NCI-H2107 treated with DMSO at 0.1 percent for 48 hours (cell line): ENCODE results near the gene PNKP.

Source experiments
- DNase-seq: peaks from one replicate; lab custom pipeline; 2025; ENCODE audit not compliant: unreplicated experiment; lab: John Stamatoyannopoulos, UW

The PNKP gene

DNA sequence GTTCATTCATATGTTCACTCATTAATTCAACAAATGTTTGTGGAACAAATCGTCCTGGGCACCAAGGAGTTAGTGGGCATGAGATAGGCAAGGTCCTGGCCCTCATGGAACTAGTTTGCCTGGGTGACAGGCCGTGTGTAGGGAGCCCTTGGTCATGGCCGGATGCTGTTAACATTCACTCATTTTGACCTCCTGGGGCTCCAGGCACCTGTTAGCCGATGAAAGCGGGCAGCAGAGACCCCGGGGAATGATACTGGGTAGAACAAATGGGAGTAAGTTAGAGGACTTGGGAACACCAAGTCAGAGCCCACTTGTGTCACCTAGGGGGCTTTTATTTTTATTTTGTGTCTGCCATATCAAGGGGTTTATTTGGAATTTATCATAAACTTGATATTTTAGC, 42.7 kb downstream of the PNKP start:
- no peak for DNase-seq

DNA sequence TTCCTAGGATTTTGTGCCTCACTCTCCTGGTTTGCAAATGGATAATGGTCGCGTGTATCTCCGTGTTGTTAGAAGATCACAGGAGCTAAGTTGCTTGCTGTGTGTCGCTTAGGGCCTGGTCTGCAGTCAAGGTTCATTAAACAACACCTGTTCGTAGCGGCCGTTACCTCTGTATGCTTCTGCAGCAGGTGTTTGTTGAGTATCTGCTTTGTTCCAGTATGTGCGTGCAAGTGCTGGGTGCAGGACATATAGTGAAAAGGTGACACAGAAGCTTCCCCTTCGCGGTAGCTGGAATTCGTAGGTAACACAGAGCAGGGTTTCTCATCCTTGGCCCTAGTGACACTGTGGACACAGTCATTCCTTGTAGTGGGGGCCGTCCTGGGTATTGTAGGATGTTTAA, 43.9 kb downstream of the PNKP start:
- DNase-seq = peak; percentile 97

DNA sequence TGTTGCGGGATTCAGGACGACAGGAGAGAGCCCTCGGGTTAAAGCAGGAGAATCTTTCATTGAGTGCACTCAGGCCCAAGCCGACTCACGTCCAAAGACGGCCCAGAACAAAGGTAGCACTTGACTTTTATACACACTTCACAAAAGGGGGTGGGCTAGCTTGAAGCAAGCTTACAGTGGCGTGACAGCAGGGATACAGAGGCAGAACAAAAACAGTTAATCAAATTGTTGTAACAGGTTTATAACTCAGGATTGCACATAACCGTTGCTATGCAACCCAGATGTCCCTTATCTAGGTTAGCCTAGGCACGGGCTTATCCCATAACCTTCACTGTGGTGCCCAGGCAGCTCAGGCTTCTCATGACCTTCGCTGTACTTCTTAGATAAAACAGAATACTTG, 47.3 kb downstream of the PNKP start:
- peak; percentile 25 for DNase-seq

DNA sequence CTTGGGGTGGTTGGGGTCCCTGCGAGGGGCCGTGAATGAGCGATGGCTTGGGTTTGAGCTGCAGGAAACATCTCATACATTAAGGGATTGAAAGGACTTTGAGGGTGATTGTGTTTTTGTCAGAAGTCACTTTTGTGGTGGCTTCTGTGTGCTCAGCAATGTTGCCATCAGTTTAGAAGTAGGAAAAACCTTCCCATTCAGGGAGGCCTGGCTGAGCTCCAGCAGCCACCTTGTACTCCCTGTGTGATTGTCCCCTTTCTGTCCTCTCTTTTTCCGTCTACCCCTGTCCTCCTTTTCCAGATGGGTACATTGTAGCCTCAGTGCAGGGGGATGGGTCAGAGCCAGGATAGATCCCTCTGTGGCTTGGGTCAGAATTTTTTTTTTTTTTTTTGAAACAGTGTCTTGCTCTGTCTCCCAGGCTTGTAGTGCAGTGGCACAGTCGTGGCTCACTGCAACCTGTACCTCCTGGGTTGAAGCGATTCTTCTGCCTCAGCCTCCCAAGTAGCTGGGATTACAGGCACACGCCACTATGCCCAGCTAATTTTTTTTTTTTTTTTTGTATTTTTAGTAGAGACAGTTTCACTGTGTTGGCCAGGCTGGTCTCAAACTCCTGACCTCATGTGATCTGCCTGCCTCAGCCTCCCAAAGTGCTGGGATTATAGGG, 47.8 kb downstream of the PNKP start:
- peak; percentile 19 for DNase-seq

DNA sequence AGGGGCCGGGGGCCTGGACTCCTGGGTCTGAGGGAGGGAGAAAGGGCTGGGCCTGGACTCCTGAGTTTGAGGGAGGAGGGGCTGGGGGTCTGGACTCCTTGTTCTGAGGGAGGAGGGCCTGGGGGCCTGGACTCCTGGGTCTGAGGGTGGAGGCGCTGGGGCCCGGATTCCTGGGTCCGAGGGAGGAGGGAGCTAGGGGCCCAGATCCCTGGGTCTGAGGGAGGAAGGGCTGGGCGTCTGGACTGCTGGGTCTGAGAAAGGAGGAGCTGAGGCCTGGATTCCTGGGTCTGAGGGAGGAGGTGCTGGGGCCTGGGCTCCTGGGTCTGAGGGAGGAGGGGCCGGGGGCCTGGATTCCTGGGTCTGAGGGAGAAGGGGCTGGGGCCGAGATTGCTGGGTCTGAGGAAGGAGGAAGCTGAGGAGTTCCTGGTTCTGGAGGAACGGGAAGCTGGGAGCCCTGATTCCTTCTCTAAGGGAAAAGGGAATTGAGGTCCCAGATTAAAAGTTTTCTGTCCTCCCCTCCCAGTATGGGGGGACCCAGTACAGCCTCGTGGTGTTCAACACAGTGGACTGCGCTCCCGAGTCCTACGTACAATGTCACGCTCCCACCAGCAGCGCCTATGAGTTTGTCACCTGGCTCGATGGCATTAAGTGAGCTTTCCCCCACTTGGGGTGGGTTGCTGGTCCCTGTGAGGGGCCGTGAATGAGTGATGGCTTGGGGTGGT, 48.6 kb downstream of the PNKP start:
- no peak for DNase-seq

DNA sequence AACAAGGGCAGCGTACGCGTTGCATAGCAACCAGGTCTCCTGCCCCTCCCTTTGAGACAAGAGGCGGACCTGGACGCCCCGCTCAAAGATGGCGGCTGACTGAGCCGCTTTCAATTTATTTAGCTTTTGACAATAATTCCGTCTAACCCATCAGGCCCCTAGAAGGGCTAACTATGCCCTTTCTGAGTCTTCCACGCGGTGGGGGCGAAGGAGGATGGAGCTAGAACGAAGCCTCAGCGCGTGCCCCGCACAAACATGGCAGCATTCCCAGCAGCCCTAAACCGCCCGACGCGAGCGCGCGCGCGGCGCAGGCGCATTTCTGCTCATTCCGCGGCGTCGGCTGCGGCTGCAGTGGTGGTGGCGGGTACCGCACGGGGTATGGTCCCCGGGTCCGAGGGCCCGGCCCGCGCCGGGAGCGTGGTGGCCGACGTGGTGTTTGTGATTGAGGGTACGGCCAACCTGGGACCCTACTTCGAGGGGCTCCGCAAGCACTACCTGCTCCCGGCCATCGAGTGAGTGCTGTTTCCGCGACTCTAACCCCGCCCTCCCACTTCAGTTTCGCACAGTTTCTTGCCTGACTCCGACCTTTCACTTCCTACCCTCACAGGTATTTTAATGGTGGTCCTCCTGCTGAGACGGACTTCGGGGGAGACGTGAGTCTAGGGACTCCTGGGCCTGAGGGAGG, 49.3 kb downstream of the PNKP start, which contains the start of gene MED25:
TSS of gene MED25 (plus strand) at position 326 of the 685 bp plus-strand sequence. CDS start at position 379, 53 bp downstream.
- DNase-seq = peak; percentile 84

DNA sequence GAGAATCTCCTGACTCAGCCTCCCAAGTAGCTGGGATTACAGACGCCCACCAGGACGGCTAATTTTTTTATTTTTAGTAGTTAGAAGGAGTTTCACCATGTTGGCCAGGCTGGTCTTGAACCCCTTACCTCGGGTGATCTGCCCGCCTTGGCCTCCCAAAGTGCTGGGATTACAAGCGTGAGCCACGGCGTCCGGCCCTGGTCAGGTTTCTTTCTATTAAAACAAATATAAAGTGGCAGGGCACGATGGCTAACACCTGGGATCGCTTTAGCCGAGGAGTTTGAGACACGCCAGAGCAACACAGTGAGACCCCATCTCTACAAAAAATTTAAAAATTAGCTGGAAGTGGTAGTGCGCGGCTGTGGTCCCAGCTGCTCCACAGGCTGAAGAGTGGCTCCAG, 50.8 kb downstream of the PNKP start:
- DNase-seq = no peak

DNA sequence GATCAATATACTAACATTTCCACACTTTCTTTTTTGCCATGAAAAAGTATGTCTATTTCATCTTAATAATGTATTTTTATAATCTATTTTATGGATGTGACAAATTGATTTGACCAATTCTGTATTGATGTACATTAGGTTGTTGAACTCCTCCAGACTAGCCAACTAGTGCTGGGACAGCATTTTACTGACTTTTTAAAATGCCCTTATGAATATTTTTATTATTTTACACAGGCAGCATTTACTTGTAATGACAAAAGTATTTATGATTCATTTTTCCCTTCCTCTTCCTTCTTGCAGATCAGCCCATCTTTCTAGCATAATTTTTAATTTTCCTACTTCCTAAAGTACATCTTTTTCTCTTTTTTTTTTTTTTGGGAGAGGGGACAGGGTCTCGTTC, 53.4 kb downstream of the PNKP start:
- DNase-seq = no peak

DNA sequence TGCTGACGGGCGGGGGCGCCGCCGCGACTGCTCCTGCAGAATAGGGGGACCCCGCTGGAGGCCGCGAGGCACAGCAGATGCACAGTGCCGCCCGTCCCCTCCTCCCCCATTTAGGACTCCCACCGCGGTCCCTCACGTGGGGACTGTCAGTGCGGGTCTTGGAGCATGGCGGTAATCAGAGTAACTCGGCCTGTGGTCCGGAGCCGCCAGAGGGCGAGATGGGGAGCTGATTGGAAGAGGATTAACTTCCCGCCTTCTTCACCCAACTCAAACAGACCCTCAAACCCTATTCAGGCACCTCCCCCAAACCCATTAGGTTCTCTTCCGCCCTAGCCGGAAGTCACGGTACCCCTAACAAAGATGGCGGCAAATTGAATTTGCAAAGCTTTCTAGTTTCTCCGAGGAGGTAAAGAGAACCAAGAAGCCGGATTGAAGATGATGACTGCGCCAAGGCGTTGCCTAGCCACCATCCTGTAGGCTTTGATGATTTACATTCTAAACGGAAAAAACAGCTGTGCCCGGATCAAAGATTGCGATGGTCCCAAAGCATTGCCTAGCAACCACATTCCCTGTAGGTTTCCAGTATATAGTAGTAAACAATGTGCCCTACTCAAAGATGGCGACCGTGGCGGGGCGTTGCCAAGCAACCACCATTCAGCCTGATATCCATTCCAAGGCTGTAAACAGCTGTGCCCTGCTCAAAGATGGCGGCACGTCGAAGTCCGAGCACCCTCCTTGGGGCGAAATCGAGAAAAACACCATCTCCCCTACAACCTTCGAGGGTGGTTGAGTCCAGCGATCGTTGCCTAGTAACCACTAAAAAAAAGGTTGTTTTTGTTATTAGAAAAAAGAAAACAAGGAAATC, 54.1 kb downstream of the PNKP start, which contains the start of gene FUZ:
TSS of gene FUZ (minus strand) at position 296 of the 865 bp plus-strand sequence. CDS start at position 110, 186 bp downstream.
- DNase-seq = peak; percentile 98

DNA sequence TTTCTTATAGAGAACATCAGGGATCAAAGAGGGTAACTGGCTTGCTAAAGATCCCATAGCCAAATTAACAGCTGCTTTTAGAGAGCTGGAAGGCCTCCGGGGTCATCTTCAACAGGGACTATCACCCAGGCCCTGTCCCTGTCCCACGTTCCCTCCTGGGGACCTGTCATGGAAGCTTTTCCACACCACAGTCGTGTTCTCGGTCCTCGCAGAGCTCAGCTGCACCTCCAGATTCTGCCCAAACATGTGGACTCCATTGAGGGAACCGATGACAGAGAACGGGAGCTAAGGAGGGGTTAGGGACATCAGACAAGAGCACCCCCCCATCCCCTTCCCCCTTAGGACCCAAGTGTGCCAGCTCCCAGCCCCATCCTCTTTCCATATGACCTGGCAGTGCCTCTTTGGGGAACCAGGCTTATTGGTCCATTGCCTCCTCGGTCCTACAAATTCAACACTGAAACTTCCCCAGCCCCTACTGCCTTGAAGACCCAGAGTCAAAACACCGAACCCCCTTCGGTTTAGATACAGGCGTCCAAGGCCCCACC, 54.9 kb downstream of the PNKP start:
- no peak for DNase-seq

DNA sequence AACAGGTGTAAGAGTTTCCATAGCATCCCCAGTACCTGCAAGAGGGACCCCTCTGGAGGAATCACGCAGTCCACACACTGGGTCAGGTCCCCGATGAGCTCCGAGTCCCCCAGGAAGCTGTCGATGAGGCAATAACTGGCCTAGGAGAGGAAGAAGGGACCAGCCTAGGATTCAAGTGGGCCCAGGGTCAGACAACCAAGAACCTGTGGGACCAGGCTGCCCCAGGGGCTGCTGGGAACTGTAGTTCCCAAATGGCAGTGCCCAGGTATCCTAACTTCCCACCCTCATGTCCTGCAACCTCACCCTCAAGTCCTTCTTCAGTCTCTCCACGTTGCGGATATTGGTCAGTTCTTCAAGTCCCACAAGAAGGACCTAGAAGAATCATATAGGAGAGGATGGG, 56.0 kb downstream of the PNKP start:
- no peak for DNase-seq
